HepG2 (cell line): ENCODE data around the gene CPOX. TPM values are rescaled to one million over a fixed set of nuclear protein-coding genes. Genes with fewer than 3 reads are reported as not detected.

ENCODE experiments used
- BCL3 ChIP-seq: sonication (generic); formaldehyde crosslinking; IDR thresholded peaks from 2 replicates; pipeline ENCODE4 v1.5.1; 2020; ENCODE audit warnings: mild to moderate bottlenecking, missing genetic modification reagents, moderate library complexity
- CHD4 ChIP-seq: fragments of 200-600 bp; sonication (generic); IDR thresholded peaks from 2 replicates; pipeline ENCODE4 v1.7.0; 2017; ENCODE audit warnings: mild to moderate bottlenecking, low read length, borderline replicate concordance
- DDIT3 ChIP-seq: sonication (generic); formaldehyde crosslinking; IDR thresholded peaks from 2 replicates; pipeline ENCODE4 v1.4.0; 2020; ENCODE audit warnings: mild to moderate bottlenecking, missing genetic modification reagents
- KDM1A ChIP-seq: IDR thresholded peaks from 2 replicates; pipeline ENCODE4 v1.6.1; 2016; ENCODE audit warnings: missing compliant biosample characterization
- MBD4 ChIP-seq: IDR thresholded peaks from 2 replicates; pipeline ENCODE4 v1.6.1; 2012; ENCODE audit warnings: low read length, inconsistent platforms, borderline replicate concordance
- MNT ChIP-seq: fragments of 450-650 bp; IDR thresholded peaks from 2 replicates; pipeline ENCODE4 v1.6.1; 2016
- PCBP2 ChIP-seq: fragments of 200-400 bp; formaldehyde crosslinking; optimal IDR thresholded peaks from 2 replicates; pipeline ENCODE3; 2018; ENCODE audit warnings: low read length, low read depth; ENCODE audit not compliant: poor library complexity, severe bottlenecking
- PHB2 ChIP-seq: fragments of 450-650 bp; IDR thresholded peaks from 2 replicates; pipeline ENCODE4 v1.6.1; 2018; ENCODE audit not compliant: partially characterized antibody
- RARA ChIP-seq: IDR thresholded peaks from 2 replicates; pipeline ENCODE4 v1.6.1; 2016; ENCODE audit warnings: missing genetic modification reagents, missing compliant biosample characterization
- REPIN1 ChIP-seq: sonication (generic); formaldehyde crosslinking; IDR thresholded peaks from 2 replicates; pipeline ENCODE4 v1.8.0; 2022; ENCODE audit warnings: missing genetic modification reagents, low read depth, mild to moderate bottlenecking, borderline replicate concordance
- TERF1 ChIP-seq: sonication (generic); formaldehyde crosslinking; IDR thresholded peaks from 2 replicates; pipeline ENCODE4 v1.8.0; 2022; ENCODE audit warnings: mild to moderate bottlenecking, missing genetic modification reagents, moderate library complexity
- TFAP4 ChIP-seq: sonication (generic); IDR thresholded peaks from 2 replicates; pipeline ENCODE4 v1.6.1; 2016; ENCODE audit warnings: low read depth, borderline replicate concordance
- ZNF160 ChIP-seq: sonication (generic); formaldehyde crosslinking; IDR thresholded peaks from 2 replicates; pipeline ENCODE4 v1.8.0; 2022; ENCODE audit warnings: mild to moderate bottlenecking, inconsistent platforms, missing genetic modification reagents
- ZNF263 ChIP-seq: sonication (generic); formaldehyde crosslinking; IDR thresholded peaks from 2 replicates; pipeline ENCODE4 v1.4.0; 2020; ENCODE audit warnings: missing genetic modification reagents
- ZNF446 ChIP-seq: sonication (generic); formaldehyde crosslinking; IDR thresholded peaks from 2 replicates; pipeline ENCODE4 v1.5.0; 2020; ENCODE audit warnings: mild to moderate bottlenecking, missing genetic modification reagents
- ZNF609 ChIP-seq: sonication (generic); formaldehyde crosslinking; IDR thresholded peaks from 2 replicates; pipeline ENCODE4 v1.4.0; 2020; ENCODE audit warnings: mild to moderate bottlenecking, missing genetic modification reagents, borderline replicate concordance
- polyA plus RNA-seq, 8 experiments: library from polyadenylated mRNA; depleted of rRNA in 3 of 8; stranded (reverse) in 7 of 8; unstranded in 1 of 8; fragments of >200 nt; fragmentation: Illumina TruSeq in 4 of 8; extraction: Trizol in 4 of 8; gene quantifications; 2 replicates each; pipeline versions ENCODE4 v1.2.1 to v1.2.3, GENCODE V29; 2011 to 2016; ENCODE audit warnings: low read depth in 4 of 8, missing spikeins in 1 of 8, mixed read lengths in 1 of 8; ENCODE audit not compliant: insufficient read depth in 1 of 8
- total RNA-seq, 5 experiments: library from RNA; depleted of rRNA; stranded (reverse); fragments of >200 nt; fragmentation: Illumina TruSeq; extraction: Trizol; gene quantifications; 2 replicates each; pipeline ENCODE4 v1.2.3, GENCODE V29; 2016; ENCODE audit warnings: low read depth in 1 of 5

The CPOX gene
- total and polyA plus RNA-seq, 2 of the 13 experiments (the other 11 are each of a cell fraction or from before 2014, with no cell fraction given) = 34.2 to 37.2 TPM

- no peak for TF ChIP-seq BCL3
- no peak for TF ChIP-seq PHB2
- peak; percentile 22; the same call in 1 of the 2 replicates for TF ChIP-seq RARA
- TF ChIP-seq PCBP2 = no peak
- no peak; the same call in 1 of the 2 replicates for TF ChIP-seq REPIN1
- no peak for TF ChIP-seq CHD4
- 0 out of 2 replicates have a peak, but pooled peaks have one; percentile 9 for TF ChIP-seq ZNF263 (CRISPR knock-in tag)
- no peak for TF ChIP-seq TERF1 (CRISPR knock-in tag)
- TF ChIP-seq ZNF609 (CRISPR knock-in tag) = peak; percentile 77
- no peak for TF ChIP-seq KDM1A (CRISPR knock-in tag)
- TF ChIP-seq MNT = peak; percentile 10; the same call in 1 of the 2 replicates
- TF ChIP-seq TFAP4 = peak; percentile 63; the same call in 1 of the 2 replicates
- TF ChIP-seq ZNF160 (CRISPR knock-in tag) = peak; percentile 56; the same call in 1 of the 2 replicates
- TF ChIP-seq DDIT3 (CRISPR knock-in tag) = no peak
- no peak for TF ChIP-seq MBD4
- peak; percentile 84 for TF ChIP-seq ZNF446 (CRISPR knock-in tag)
Measured at GRCh38 chr3:98593046-98593936, at the start of gene CPOX (continued).
